GM23338 (cell line): Measurements from ENCODE around the gene CFP. TPM values are rescaled to one million over a fixed set of nuclear protein-coding genes. Genes with fewer than 3 reads are reported as not detected.

ENCODE experiments used
- ATAC-seq: fragments of 200-7000 bp; cut with Tn5 transposase; 3 replicates; pipeline ENCODE4 v1.9.1; 2020
- DNase-seq: peaks from one replicate; pipeline ENCODE4 v3.0.0-alpha.2; 2015; ENCODE audit warnings: low spot score
- H2AFZ ChIP-seq: fragments of 200-600 bp; sonication (generic); 2 replicates; pipeline ENCODE4 v1.8.0; 2016; ENCODE audit warnings: antibody characterized with exemption, mild to moderate bottlenecking, moderate library complexity
- H3F3A ChIP-seq: fragments of 200-600 bp; sonication (generic); replicated peaks from 2 replicates; pipeline ENCODE4 v1.8.0; 2017; ENCODE audit warnings: antibody characterized with exemption, mixed run types, low read depth
- H3K27ac ChIP-seq: fragments of 200-600 bp; sonication (generic); 2 replicates; pipeline ENCODE4 v1.6.1; 2016; ENCODE audit warnings: low read depth
- H3K27me3 ChIP-seq: fragments of 200-600 bp; sonication (generic); 2 replicates; pipeline ENCODE4 v1.8.0; 2016; ENCODE audit warnings: mild to moderate bottlenecking, mixed run types, moderate library complexity; ENCODE audit not compliant: insufficient read depth
- H3K36me3 ChIP-seq: fragments of 200-600 bp; sonication (generic); 2 replicates; pipeline ENCODE4 v1.8.0; 2016; ENCODE audit warnings: mild to moderate bottlenecking; ENCODE audit not compliant: insufficient read depth
- H3K4me1 ChIP-seq: fragments of 200-600 bp; sonication (generic); 2 replicates; pipeline ENCODE4 v1.8.0; 2016; ENCODE audit warnings: mild to moderate bottlenecking, moderate library complexity; ENCODE audit not compliant: insufficient read depth
- H3K4me2 ChIP-seq: fragments of 200-600 bp; sonication (generic); 2 replicates; pipeline ENCODE4 v1.7.1; 2017; ENCODE audit warnings: mixed run types
- H3K4me3 ChIP-seq: fragments of 200-600 bp; sonication (generic); 2 replicates; pipeline ENCODE4 v1.6.1; 2016; ENCODE audit warnings: mixed run types
- H3K79me2 ChIP-seq: fragments of 200-600 bp; sonication (generic); replicated peaks from 2 replicates; pipeline ENCODE4 v1.8.0; 2017; ENCODE audit warnings: mild to moderate bottlenecking; ENCODE audit not compliant: insufficient read depth
- H3K9me2 ChIP-seq: fragments of 200-600 bp; sonication (generic); 2 replicates; pipeline ENCODE4 v1.8.0; 2017; ENCODE audit not compliant: insufficient read depth
- H4K20me1 ChIP-seq: fragments of 200-600 bp; sonication (generic); replicated peaks from 2 replicates; pipeline ENCODE4 v1.8.0; 2017; ENCODE audit warnings: mild to moderate bottlenecking; ENCODE audit not compliant: insufficient read depth
- H3K27ac Mint-ChIP-seq: 2 replicates; pipeline ENCODE4 v1.8.0; 2020; ENCODE audit warnings: inconsistent platforms, mild to moderate bottlenecking, moderate library complexity, mixed read lengths
- H3K27me3 Mint-ChIP-seq: 3 replicates; pipeline ENCODE4 v1.8.0; 2022; ENCODE audit warnings: low read depth, mild to moderate bottlenecking, moderate library complexity, mixed read lengths, inconsistent platforms; ENCODE audit not compliant: insufficient read depth, poor library complexity
- H3K36me3 Mint-ChIP-seq: 3 replicates; pipeline ENCODE4 v1.8.0; 2021; ENCODE audit warnings: low read depth, mild to moderate bottlenecking, inconsistent platforms, moderate library complexity, mixed read lengths
- H3K4me1 Mint-ChIP-seq: 3 replicates; pipeline ENCODE4 v1.8.0; 2020; ENCODE audit warnings: mild to moderate bottlenecking, inconsistent platforms, mixed read lengths
- H3K4me3 Mint-ChIP-seq: 3 replicates; pipeline ENCODE4 v1.8.0; 2021; ENCODE audit warnings: moderate library complexity, mild to moderate bottlenecking, inconsistent platforms, mixed read lengths
- H3K9me3 Mint-ChIP-seq: 3 replicates; pipeline ENCODE4 v1.8.0; 2020; ENCODE audit warnings: moderate library complexity, mild to moderate bottlenecking, inconsistent platforms, mixed read lengths
- CREB1 ChIP-seq: fragments of 250-450 bp; sonication (Bioruptor Pico); IDR thresholded peaks from 2 replicates; pipeline ENCODE4 v1.5.0; 2020; ENCODE audit warnings: low read depth, mild to moderate bottlenecking, moderate library complexity
- ETS1 ChIP-seq: IDR thresholded peaks from 2 replicates; pipeline ENCODE4 v1.6.1; 2016; ENCODE audit warnings: antibody characterized with exemption
- EZH2 ChIP-seq: fragments of 200-600 bp; sonication (generic); IDR thresholded peaks from one replicate; pipeline ENCODE4 v1.8.0; 2017; ENCODE audit warnings: antibody characterized with exemption, mild to moderate bottlenecking, low read depth; ENCODE audit not compliant: unreplicated experiment
- EZH2phosphoT487 ChIP-seq: fragments of 200-600 bp; sonication (generic); IDR thresholded peaks from one replicate; pipeline ENCODE4 v1.8.1; 2018; ENCODE audit warnings: antibody characterized with exemption; ENCODE audit not compliant: unreplicated experiment
- JUNB ChIP-seq: IDR thresholded peaks from one replicate; pipeline ENCODE4 v1.6.1; 2016; ENCODE audit warnings: antibody characterized with exemption; ENCODE audit not compliant: unreplicated experiment
- NANOG ChIP-seq: IDR thresholded peaks from 2 replicates; pipeline ENCODE4 v1.6.1; 2016; ENCODE audit warnings: antibody characterized with exemption, borderline replicate concordance
- POLR2AphosphoS5 ChIP-seq: IDR thresholded peaks from 2 replicates; pipeline ENCODE4 v1.6.1; 2016; ENCODE audit warnings: antibody characterized with exemption, low read depth
- REST ChIP-seq: IDR thresholded peaks from one replicate; pipeline ENCODE4 v1.6.1; 2018; ENCODE audit warnings: antibody characterized with exemption; ENCODE audit not compliant: unreplicated experiment
- STAT1 ChIP-seq: IDR thresholded peaks from one replicate; pipeline ENCODE4 v1.6.1; 2016; ENCODE audit warnings: antibody characterized with exemption; ENCODE audit not compliant: unreplicated experiment
- ZNF114 ChIP-seq: fragments of 250-450 bp; sonication (Bioruptor Pico); IDR thresholded peaks from 2 replicates; pipeline ENCODE4 v1.5.0; 2020; ENCODE audit warnings: mild to moderate bottlenecking, moderate library complexity
- ZNF331 ChIP-seq: fragments of 250-450 bp; sonication (Bioruptor Pico); IDR thresholded peaks from 2 replicates; pipeline ENCODE4 v1.5.0; 2020; ENCODE audit warnings: low read depth, mild to moderate bottlenecking, moderate library complexity
- polyA plus RNA-seq: library from polyadenylated mRNA; unstranded; fragments of >200 nt; fragmentation: Nextera tagmentation; extraction: Ambion mirVana; gene quantifications from 2 replicates; pipeline ENCODE4 v1.2.1, GENCODE V29; 2016
- total RNA-seq: library from RNA; depleted of rRNA; stranded (reverse); fragments of >200 nt; shearing (Covaris generic); gene quantifications from 2 replicates; pipeline ENCODE4 v1.2.3, GENCODE V29; 2014
- TF ChIP-seq, protein P1 (sequence below), 2 experiments: fragments of 200-600 bp in 1 of 2; sonication (generic) in 1 of 2; conservative IDR thresholded peaks; 2 replicates each; pipeline versions ENCODE4 v1.5.1 to v1.6.1; 2016 to 2017; ENCODE audit warnings: antibody characterized with exemption in 2 of 2, low read depth in 2 of 2, mild to moderate bottlenecking in 2 of 2, moderate library complexity in 1 of 2

CFP gene
- total and polyA plus RNA-seq, 2 experiments from 2014 or later = 2.1 to 2.2 TPM

- Histone ChIP-seq H3K4me1 (no peaks in the 10 kb centered on the region), H2AFZ (no peak overlapping the region), H3K79me2 (no peaks in the 10 kb centered on the region), H3K4me2 (no peak overlapping the region), H3K9me2 (no peaks in the 10 kb centered on the region), H3K27me3 (peaks cover 9% of the 10 kb centered on the region; the same call in 1 of the 2 replicates), H3K27ac (no peak overlapping the region), H3K36me3 (no peaks in the 10 kb centered on the region), H4K20me1 (no peaks in the 10 kb centered on the region), H3K4me3 (no peak overlapping the region), H3F3A (no peaks in the 10 kb centered on the region)
- Mint-ChIP-seq H3K4me3 (no peak overlapping the region), H3K27me3 (peaks cover 7% of the 10 kb centered on the region), H3K36me3 (no peaks in the 10 kb centered on the region), H3K27ac (no peak overlapping the region), H3K4me1 (no peaks in the 10 kb centered on the region), H3K9me3 (peaks cover 3% of the 10 kb centered on the region; the same call in 1 of the 3 replicates)
- TF ChIP-seq EZH2 = no peak
- TF ChIP-seq NANOG = no peak
- no peak for TF ChIP-seq ZNF114 (CRISPR knock-in tag)
- TF ChIP-seq POLR2AphosphoS5 = no peak
- no peak for TF ChIP-seq CREB1
- TF ChIP-seq REST = no peak
- DNase-seq (no peak), ATAC-seq (no peak)
Measured at GRCh38 chrX:47664737-47665136, 35.0 kb upstream of the CFP start.

DNA sequence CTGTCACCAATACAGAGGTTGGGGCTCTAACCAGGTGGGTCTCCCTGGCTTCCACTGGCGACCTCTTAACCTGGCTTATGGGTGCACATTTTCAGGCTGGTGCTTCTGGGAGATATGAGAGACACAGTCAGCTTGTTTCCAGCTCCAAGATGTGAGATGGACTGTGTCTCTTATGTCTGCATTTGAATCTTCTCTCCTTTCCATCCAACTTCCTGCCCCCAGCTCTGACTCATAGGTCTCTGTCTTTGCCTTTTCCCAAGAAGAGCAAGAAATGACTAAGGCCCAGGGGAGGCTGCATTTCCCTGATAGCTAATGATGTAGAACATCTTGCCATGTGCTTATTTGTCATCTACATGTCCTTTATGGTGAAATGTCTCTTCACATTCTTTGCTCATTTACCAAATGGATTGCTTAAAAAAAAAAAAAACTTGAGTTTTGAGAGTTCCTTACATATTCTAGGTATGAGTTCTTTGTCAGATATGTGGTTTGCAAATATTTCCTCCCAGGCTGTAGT lies 32.5 kb upstream of the CFP start:
- no peak overlapping the region for H3K4me3 Mint-ChIP-seq
- peaks cover 12% of the 10 kb centered on the region; the same call in 1 of the 2 replicates for H3K27me3 ChIP-seq
- H3K4me3 ChIP-seq = no peak overlapping the region
- peaks cover 4% of the 10 kb centered on the region; the same call in 2 of the 3 replicates for H3K36me3 Mint-ChIP-seq
- ATAC-seq (no peak), DNase-seq (no peak)
- peaks cover 5% of the 10 kb centered on the region; the same call in 1 of the 2 replicates for H3K79me2 ChIP-seq
- no peaks in the 10 kb centered on the region for H4K20me1 ChIP-seq
- H3K9me3 Mint-ChIP-seq = peaks cover 7% of the 10 kb centered on the region; the same call in 2 of the 3 replicates
- no peaks in the 10 kb centered on the region; the same call in 1 of the 2 replicates for H3K4me1 ChIP-seq
- H3K4me2 ChIP-seq = no peak overlapping the region
- H3K27me3 Mint-ChIP-seq = peaks cover 9% of the 10 kb centered on the region
- H3K27ac ChIP-seq = no peak overlapping the region
- H3F3A ChIP-seq = no peaks in the 10 kb centered on the region
- no peak overlapping the region for H3K27ac Mint-ChIP-seq
- no peaks in the 10 kb centered on the region for H3K36me3 ChIP-seq
- no peaks in the 10 kb centered on the region for H3K9me2 ChIP-seq
- no peak overlapping the region for H2AFZ ChIP-seq
- H3K4me1 Mint-ChIP-seq = no peaks in the 10 kb centered on the region
- TF ChIP-seq ZNF114 (CRISPR knock-in tag) = no peak
- TF ChIP-seq EZH2 = no peak
- no peak for TF ChIP-seq STAT1
- TF ChIP-seq CREB1 = no peak
- TF ChIP-seq, protein P1, sequence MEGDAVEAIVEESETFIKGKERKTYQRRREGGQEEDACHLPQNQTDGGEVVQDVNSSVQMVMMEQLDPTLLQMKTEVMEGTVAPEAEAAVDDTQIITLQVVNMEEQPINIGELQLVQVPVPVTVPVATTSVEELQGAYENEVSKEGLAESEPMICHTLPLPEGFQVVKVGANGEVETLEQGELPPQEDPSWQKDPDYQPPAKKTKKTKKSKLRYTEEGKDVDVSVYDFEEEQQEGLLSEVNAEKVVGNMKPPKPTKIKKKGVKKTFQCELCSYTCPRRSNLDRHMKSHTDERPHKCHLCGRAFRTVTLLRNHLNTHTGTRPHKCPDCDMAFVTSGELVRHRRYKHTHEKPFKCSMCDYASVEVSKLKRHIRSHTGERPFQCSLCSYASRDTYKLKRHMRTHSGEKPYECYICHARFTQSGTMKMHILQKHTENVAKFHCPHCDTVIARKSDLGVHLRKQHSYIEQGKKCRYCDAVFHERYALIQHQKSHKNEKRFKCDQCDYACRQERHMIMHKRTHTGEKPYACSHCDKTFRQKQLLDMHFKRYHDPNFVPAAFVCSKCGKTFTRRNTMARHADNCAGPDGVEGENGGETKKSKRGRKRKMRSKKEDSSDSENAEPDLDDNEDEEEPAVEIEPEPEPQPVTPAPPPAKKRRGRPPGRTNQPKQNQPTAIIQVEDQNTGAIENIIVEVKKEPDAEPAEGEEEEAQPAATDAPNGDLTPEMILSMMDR (conservative IDR thresholded peaks at IDR 0.05; ENCODE audit: low read depth in 2 of 2) = no peak
- TF ChIP-seq EZH2phosphoT487 = no peak
- no peak for TF ChIP-seq REST
- TF ChIP-seq NANOG = no peak
- no peak for TF ChIP-seq POLR2AphosphoS5
- no peak for TF ChIP-seq ETS1
- no peak for TF ChIP-seq ZNF331
- TF ChIP-seq JUNB = no peak
